HG02623 (cell line): ENCODE data around the gene ZSCAN23.
"Not testable (repeated sequence)": the region's sequence is repeated elsewhere in the genome, so short reads cannot be mapped to it uniquely, and the experiment has no call there.

ENCODE experiments used
- ATAC-seq: cut with Tn5 transposase; IDR thresholded peaks from one replicate; pipeline ENCODE4 v1.9.1; 2021; ENCODE audit warnings: moderate library complexity; ENCODE audit not compliant: unreplicated experiment

ZSCAN23 gene

GRCh38 chr6:28442586-28442985 lies 705 bp downstream of the ZSCAN23 start:
- no peak for ATAC-seq

- no peak for ATAC-seq
Observed at GRCh38 chr6:28436404-28436803, 6.9 kb downstream of the ZSCAN23 start.

GRCh38 chr6:28433119-28433518 lies 10.2 kb downstream of the ZSCAN23 start:
- no peak for ATAC-seq

GRCh38 chr6:28429781-28430180 lies 13.5 kb downstream of the ZSCAN23 start:
- ATAC-seq = no peak

GRCh38 chr6:28425944-28426541 lies 17.2 kb downstream of the ZSCAN23 start:
- ATAC-seq = no peak

- no peak for ATAC-seq
Observed at GRCh38 chr6:28424163-28424562, 19.1 kb downstream of the ZSCAN23 start.

GRCh38 chr6:28423546-28423945 lies 19.7 kb downstream of the ZSCAN23 start:
- no peak for ATAC-seq

GRCh38 chr6:28413681-28414080 lies 29.6 kb downstream of the ZSCAN23 start:
- ATAC-seq = no peak

GRCh38 chr6:28410767-28411166 lies 32.5 kb downstream of the ZSCAN23 start:
- no peak for ATAC-seq

GRCh38 chr6:28408076-28408802 lies 35.1 kb downstream of the ZSCAN23 start:
- ATAC-seq = no peak

- ATAC-seq = no peak
Observed at GRCh38 chr6:28407401-28407800, 35.9 kb downstream of the ZSCAN23 start.

GRCh38 chr6:28403923-28404322 lies 39.4 kb downstream of the ZSCAN23 start:
- not testable (repeated sequence) for ATAC-seq

- no peak for ATAC-seq
Observed at GRCh38 chr6:28402197-28402596, 41.1 kb downstream of the ZSCAN23 start.

GRCh38 chr6:28401172-28401571 lies 42.1 kb downstream of the ZSCAN23 start:
- ATAC-seq = no peak

- no peak for ATAC-seq
Observed at GRCh38 chr6:28400122-28400451, 43.2 kb downstream of the ZSCAN23 start.

GRCh38 chr6:28399350-28400121 lies 43.8 kb downstream of the ZSCAN23 start, which contains the start of gene ZSCAN12:
Gene ZSCAN12, minus strand, starts transcription at chr6:28399747. Its CDS starts 1,342 bp downstream, at chr6:28398405.
- ATAC-seq = peak; percentile 91

GRCh38 chr6:28395918-28396317 lies 47.4 kb downstream of the ZSCAN23 start:
- ATAC-seq = no peak

- no peak for ATAC-seq
Observed at GRCh38 chr6:28393912-28394662, 49.2 kb downstream of the ZSCAN23 start.

- no peak for ATAC-seq
Observed at GRCh38 chr6:28390688-28391087, 52.6 kb downstream of the ZSCAN23 start.

GRCh38 chr6:28384143-28384533 lies 59.2 kb downstream of the ZSCAN23 start:
- ATAC-seq = no peak
